Right atrium auricular region (tissue), 2 donors: Measurements from ENCODE around the gene GRAMD1A. TPM values are rescaled to one million over a fixed set of nuclear protein-coding genes. Genes with fewer than 3 reads are reported as not detected.
A peak's percentile ranks its signal among the peaks of the same experiment; 100 is the strongest.
"Not testable (repeated sequence)": the region's sequence is repeated elsewhere in the genome, so short reads cannot be mapped to it uniquely, and the experiment has no call there.

Experiments
- DNase-seq: peaks from one replicate; pipeline ENCODE4 v3.0.0-alpha.2; 2019; ENCODE audit warnings: low spot score
- H3K27ac ChIP-seq, 2 donors: fragments of 200-600 bp; sonication (generic); 1 replicate in 1 of 2; 2 replicates in 1 of 2; pipeline ENCODE4 v1.5.1; 2016 to 2019
- H3K27me3 ChIP-seq, 2 donors: fragments of 200-600 bp; sonication (generic); one replicate each; pipeline versions ENCODE4 v1.5.1 to v1.6.0; 2017 to 2019
- H3K36me3 ChIP-seq: fragments of 200-600 bp; sonication (generic); one replicate; pipeline ENCODE4 v1.5.1; 2016
- H3K4me1 ChIP-seq, 2 donors: fragments of 200-600 bp; sonication (generic); one replicate each; pipeline versions ENCODE4 v1.5.1 to v1.6.0; 2017 to 2019
- H3K4me3 ChIP-seq, 2 donors: fragments of 200-600 bp; sonication (generic); 1 replicate in 1 of 2; 2 replicates in 1 of 2; pipeline ENCODE4 v1.5.1; 2017 to 2019; ENCODE audit warnings: mild to moderate bottlenecking in 1 of 2, moderate library complexity in 1 of 2
- H3K9me3 ChIP-seq, 2 donors: fragments of 200-600 bp; sonication (generic); one replicate each; pipeline ENCODE4 v1.5.1; 2019
- CTCF ChIP-seq, 2 donors: fragments of 200-600 bp; sonication (generic); IDR thresholded peaks; one replicate each; pipeline ENCODE4 v1.5.1; 2019; ENCODE audit warnings: antibody characterized with exemption in 2 of 2
- total RNA-seq, 2 donors: library from RNA; depleted of rRNA; stranded (reverse); fragments of >200 nt; gene quantifications; one replicate each; pipeline ENCODE4 v1.1.0, GENCODE V29; 2016

The GRAMD1A gene
- total RNA-seq, 2 donors from 2014 or later, result 29.6 to 37.7 TPM

GRCh38 chr19:35005256-35005977 lies 5.3 kb downstream of the GRAMD1A start:
- TF ChIP-seq CTCF (IDR thresholded peaks at IDR 0.05), result no peak
- H3K27ac ChIP-seq, result peak overlapping the region; percentile 12 to 56
- no peaks in the 10 kb centered on the region for H3K9me3 ChIP-seq
- DNase-seq, result no peak
- H3K36me3 ChIP-seq, result peaks cover 14% of the 10 kb centered on the region
- H3K27me3 ChIP-seq, result no peaks in the 10 kb centered on the region
- peaks cover 0 to 64% of the 10 kb centered on the region in 2 donors for H3K4me1 ChIP-seq
- H3K4me3 ChIP-seq, result no peak overlapping the region

GRCh38 chr19:35006007-35006341 lies 5.9 kb downstream of the GRAMD1A start:
- Histone ChIP-seq H3K27ac (peak overlapping the region; percentile 12 to 56), H3K4me1 (peaks cover 0 to 59% of the 10 kb centered on the region in 2 donors), H3K36me3 (peaks cover 19% of the 10 kb centered on the region)
- not testable (repeated sequence) for DNase-seq, H3K27me3 ChIP-seq, H3K9me3 ChIP-seq, H3K4me3 ChIP-seq

GRCh38 chr19:35006342-35006998 lies 6.3 kb downstream of the GRAMD1A start:
- Histone ChIP-seq H3K36me3 (peaks cover 23% of the 10 kb centered on the region), H3K4me3 (no peak overlapping the region), H3K27me3 (no peaks in the 10 kb centered on the region), H3K4me1 (peaks cover 0 to 54% of the 10 kb centered on the region in 2 donors), H3K9me3 (no peaks in the 10 kb centered on the region), H3K27ac (peak overlapping the region; percentile 12 to 56)
- no peak for DNase-seq
- no peak for TF ChIP-seq CTCF (IDR thresholded peaks at IDR 0.05)

GRCh38 chr19:35006999-35007365 lies 6.9 kb downstream of the GRAMD1A start:
- no peak for DNase-seq

GRCh38 chr19:35007427-35007826 lies 7.3 kb downstream of the GRAMD1A start:
- peaks cover 0 to 54% of the 10 kb centered on the region in 2 donors for H3K4me1 ChIP-seq
- not testable (repeated sequence) for H3K27ac ChIP-seq, DNase-seq

More at GRCh38 chr19:35006999-35007365, 6.9 kb downstream of the GRAMD1A start:
- Histone ChIP-seq H3K9me3 (no peaks in the 10 kb centered on the region), H3K4me1 (peaks cover 0 to 54% of the 10 kb centered on the region in 2 donors), H3K27ac (no peak overlapping the region), H3K27me3 (no peaks in the 10 kb centered on the region), H3K36me3 (peaks cover 28% of the 10 kb centered on the region), H3K4me3 (no peak overlapping the region)
- TF ChIP-seq CTCF (IDR thresholded peaks at IDR 0.05), result no peak

GRCh38 chr19:35008891-35009341 lies 8.8 kb downstream of the GRAMD1A start:
- H3K36me3 ChIP-seq, result peaks cover 42% of the 10 kb centered on the region
- H3K27me3 ChIP-seq, result no peaks in the 10 kb centered on the region
- no peak for DNase-seq
- H3K4me3 ChIP-seq, result no peak overlapping the region
- H3K9me3 ChIP-seq, result no peaks in the 10 kb centered on the region
- no peak for TF ChIP-seq CTCF (IDR thresholded peaks at IDR 0.05)
- peaks cover 0 to 48% of the 10 kb centered on the region in 2 donors for H3K4me1 ChIP-seq
- peak overlapping the region; percentile 29 to 56 for H3K27ac ChIP-seq

More at GRCh38 chr19:35007427-35007826, 7.3 kb downstream of the GRAMD1A start:
- not testable (repeated sequence) for H3K9me3 ChIP-seq, H3K4me3 ChIP-seq, H3K27me3 ChIP-seq
- peaks cover 32% of the 10 kb centered on the region for H3K36me3 ChIP-seq
